Type B pancreatic cell (in vitro differentiated cells): ENCODE results near the gene RASSF8. TPM values are rescaled to one million over a fixed set of nuclear protein-coding genes. Genes with fewer than 3 reads are reported as not detected.
A peak's percentile ranks its signal among the peaks of the same experiment; 100 is the strongest.

Experiments used
- DNase-seq: peaks from one replicate; pipeline ENCODE4 v3.0.0; 2021; ENCODE audit warnings: mixed read lengths; ENCODE audit not compliant: unreplicated experiment; ENCODE audit errors: extremely low spot score
- H3K27ac Mint-ChIP-seq: 2 replicates; pipeline ENCODE4 v1.8.0; 2021; ENCODE audit warnings: mild to moderate bottlenecking, mixed read lengths
- H3K27me3 Mint-ChIP-seq: 2 replicates; pipeline ENCODE4 v1.8.0; 2021; ENCODE audit warnings: mixed read lengths
- H3K36me3 Mint-ChIP-seq: 2 replicates; pipeline ENCODE4 v1.8.0; 2021; ENCODE audit warnings: mixed read lengths
- H3K4me1 Mint-ChIP-seq: one replicate; pipeline ENCODE4 v1.8.0; 2021; ENCODE audit warnings: mixed read lengths; ENCODE audit not compliant: unreplicated experiment
- H3K4me3 Mint-ChIP-seq: 2 replicates; pipeline ENCODE4 v1.8.0; 2021; ENCODE audit warnings: mild to moderate bottlenecking, mixed read lengths
- H3K9me3 Mint-ChIP-seq: 2 replicates; pipeline ENCODE4 v1.8.0; 2021; ENCODE audit warnings: mixed read lengths
- total RNA-seq: library from RNA; stranded (reverse); gene quantifications from 2 replicates; pipeline ENCODE4 v1.2.1, GENCODE V29; 2021; ENCODE audit warnings: low replicate concordance
- TF ChIP-seq, protein P1 (sequence below): fragments of 200-600 bp; sonication (generic); conservative IDR thresholded peaks from 2 replicates; pipeline ENCODE4 v1.5.0; 2021; ENCODE audit warnings: antibody characterized with exemption, mild to moderate bottlenecking

RASSF8 gene
- total RNA-seq, 1 donor from 2014 or later: 46.3 TPM

DNA sequence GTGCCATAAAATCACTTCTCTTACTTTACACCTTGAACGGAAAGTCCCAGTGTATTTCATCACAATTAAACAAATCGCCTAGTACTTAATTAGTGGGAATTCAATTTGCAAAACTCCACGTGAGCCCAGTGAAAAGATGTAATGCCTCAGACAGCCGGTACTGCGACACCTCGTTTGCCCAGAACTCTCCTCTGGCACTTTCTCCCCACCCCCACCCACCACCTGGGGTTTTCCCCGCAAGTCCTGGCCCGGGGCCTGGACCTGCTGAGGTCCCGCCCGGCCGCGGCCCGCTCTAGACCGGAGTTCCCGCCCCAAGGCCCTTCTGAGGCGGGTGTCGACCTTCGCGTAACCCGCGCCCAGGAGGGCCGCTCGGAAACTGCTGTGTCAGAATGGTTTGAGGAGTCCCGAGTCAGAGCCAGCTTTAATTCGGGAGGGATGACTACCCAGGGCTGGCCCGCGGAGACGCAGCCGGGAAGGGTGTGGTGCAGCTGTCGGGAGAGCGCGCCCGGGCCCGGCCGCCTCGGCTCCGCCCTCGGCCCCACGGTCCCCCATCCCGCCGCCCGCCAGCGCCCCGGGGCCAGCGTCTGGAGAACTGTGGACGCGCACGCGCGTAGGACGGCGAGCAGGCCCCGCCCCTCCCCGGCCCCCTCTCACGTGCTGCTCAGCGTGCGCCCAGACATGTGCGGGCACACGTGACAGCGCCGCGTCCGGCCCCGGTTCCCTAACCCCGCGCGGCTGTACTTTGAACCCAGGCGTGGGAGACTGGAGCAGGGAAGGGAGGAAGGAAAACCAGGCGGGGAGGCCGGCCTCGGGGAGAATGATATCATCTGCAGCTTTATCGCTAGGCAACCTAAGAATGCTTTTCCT is 155.6 kb downstream of the RASSF8 start:
- peaks cover 24% of the 10 kb centered on the region for H3K4me1 Mint-ChIP-seq

DNA sequence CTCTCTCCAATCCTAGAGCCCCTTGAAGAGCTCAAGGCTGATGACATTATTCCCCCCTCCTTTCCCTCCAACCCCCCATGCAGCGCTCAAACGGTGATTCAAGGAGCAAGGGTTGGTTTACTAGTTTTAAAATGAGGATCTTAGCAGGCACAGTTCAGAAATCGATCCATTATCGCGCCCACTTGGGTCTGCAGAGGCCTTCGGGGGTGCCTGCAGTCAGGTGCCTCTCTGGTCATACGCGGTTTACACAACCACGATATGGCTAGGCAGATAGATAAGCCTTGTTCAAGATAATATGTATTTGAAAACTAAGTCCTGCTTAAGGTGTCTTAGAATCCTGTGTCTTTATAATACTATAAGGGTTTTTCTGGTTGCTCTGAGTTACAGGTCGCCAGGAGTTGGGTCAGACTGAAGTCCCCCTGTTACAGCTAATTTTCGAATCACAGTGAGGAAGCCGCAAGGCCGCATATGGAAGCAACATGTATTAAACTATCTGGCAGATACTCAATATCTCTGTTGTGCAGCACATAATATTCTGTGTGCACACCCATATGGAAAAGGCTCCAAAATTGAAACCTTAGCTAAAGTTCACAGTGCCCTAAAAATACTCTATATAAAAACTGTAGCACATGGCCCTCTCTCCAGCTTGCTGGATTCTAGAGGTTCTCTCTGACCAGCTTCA is 156.4 kb downstream of the RASSF8 start:
- Mint-ChIP-seq H3K36me3 (no peaks in the 10 kb centered on the region), H3K27me3 (peaks cover 51% of the 10 kb centered on the region), H3K4me1 (peaks cover 17% of the 10 kb centered on the region), H3K4me3 (peak overlapping the region; percentile 84), H3K27ac (peak overlapping the region; percentile 94), H3K9me3 (no peaks in the 10 kb centered on the region)
- TF ChIP-seq, protein P1, sequence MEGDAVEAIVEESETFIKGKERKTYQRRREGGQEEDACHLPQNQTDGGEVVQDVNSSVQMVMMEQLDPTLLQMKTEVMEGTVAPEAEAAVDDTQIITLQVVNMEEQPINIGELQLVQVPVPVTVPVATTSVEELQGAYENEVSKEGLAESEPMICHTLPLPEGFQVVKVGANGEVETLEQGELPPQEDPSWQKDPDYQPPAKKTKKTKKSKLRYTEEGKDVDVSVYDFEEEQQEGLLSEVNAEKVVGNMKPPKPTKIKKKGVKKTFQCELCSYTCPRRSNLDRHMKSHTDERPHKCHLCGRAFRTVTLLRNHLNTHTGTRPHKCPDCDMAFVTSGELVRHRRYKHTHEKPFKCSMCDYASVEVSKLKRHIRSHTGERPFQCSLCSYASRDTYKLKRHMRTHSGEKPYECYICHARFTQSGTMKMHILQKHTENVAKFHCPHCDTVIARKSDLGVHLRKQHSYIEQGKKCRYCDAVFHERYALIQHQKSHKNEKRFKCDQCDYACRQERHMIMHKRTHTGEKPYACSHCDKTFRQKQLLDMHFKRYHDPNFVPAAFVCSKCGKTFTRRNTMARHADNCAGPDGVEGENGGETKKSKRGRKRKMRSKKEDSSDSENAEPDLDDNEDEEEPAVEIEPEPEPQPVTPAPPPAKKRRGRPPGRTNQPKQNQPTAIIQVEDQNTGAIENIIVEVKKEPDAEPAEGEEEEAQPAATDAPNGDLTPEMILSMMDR: no peak
- no peak for DNase-seq

More for the DNA sequence above, 155.6 kb downstream of the RASSF8 start:
- TF ChIP-seq, protein P1: peak; percentile 65
- H3K9me3 Mint-ChIP-seq: no peaks in the 10 kb centered on the region
- H3K27me3 Mint-ChIP-seq: peaks cover 49% of the 10 kb centered on the region
- H3K27ac Mint-ChIP-seq: peak overlapping the region; percentile 94
- no peaks in the 10 kb centered on the region for H3K36me3 Mint-ChIP-seq
- peak overlapping the region; percentile 89 for H3K4me3 Mint-ChIP-seq
- peak; percentile 90 for DNase-seq

DNA sequence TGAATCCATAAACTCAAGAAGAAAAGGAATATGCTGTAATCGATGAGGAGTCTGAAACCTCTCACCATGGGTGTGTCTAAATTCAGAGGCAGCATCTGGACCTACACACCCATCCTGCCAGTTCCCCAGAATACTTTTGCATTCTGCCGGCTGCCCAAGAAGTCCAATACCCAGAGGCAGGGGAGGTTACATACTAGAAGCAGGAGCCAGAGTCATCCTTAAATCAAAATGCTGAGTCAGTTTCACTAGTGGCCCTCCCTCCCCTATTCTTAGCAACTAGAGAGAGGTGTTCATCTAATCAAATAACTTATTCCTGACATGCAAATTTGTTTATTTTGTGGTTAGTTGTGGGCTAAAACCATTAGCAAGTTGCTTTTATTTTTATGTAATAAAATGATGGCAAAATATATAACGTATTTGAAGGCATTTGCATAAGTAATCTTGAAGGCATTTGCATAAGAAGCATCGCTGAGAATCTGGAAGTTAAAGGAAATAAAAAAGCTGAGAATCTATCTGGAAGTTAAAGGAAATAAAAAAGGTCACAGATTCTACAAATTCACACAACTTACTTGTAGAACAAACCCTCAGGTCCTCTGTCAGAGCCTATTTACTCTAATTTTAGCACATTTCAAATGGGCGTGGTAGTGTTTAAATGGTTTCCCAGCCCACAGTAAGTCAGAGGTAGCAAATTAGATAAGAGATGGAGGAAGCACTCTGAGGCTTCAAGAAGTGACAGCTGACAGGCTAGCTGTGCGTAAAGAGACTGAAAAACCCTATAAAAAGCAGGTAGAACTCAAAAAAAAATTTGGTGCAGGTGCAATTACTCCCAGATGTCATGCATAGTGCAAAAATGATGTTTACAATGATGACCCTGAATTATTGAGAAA is 158.6 kb downstream of the RASSF8 start:
- peaks cover 59% of the 10 kb centered on the region for H3K27me3 Mint-ChIP-seq
- H3K36me3 Mint-ChIP-seq: peaks cover 4% of the 10 kb centered on the region
- H3K27ac Mint-ChIP-seq: peak overlapping the region; percentile 60
- TF ChIP-seq, protein P1: no peak
- H3K9me3 Mint-ChIP-seq: no peaks in the 10 kb centered on the region
- peak overlapping the region; percentile 7 for H3K4me3 Mint-ChIP-seq
- DNase-seq: no peak
- peaks cover 12% of the 10 kb centered on the region for H3K4me1 Mint-ChIP-seq

DNA sequence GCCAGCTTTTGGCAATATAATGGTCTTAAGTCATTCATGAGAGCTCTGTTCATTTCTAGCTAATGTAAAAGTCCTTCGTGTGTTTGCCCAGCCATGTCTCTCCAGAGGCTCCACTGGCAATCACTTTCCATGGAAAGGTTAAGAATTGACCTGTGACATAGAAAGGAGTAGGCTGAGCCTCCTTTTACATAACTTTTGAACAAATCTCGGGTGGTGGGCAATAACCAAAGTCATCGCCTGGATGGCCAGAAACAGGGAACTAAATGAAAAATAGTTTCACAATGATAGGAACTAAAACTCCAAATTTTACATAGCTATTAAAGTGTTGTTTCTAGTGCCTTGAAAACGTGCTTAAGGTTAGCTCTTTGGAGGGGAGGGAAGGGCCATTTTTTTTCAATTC is 159.8 kb downstream of the RASSF8 start:
- no peak for DNase-seq
- H3K9me3 Mint-ChIP-seq: no peaks in the 10 kb centered on the region
- TF ChIP-seq, protein P1: no peak
- H3K36me3 Mint-ChIP-seq: peaks cover 4% of the 10 kb centered on the region
- H3K27ac Mint-ChIP-seq: no peak overlapping the region
- no peak overlapping the region for H3K4me3 Mint-ChIP-seq
- H3K4me1 Mint-ChIP-seq: peaks cover 4% of the 10 kb centered on the region
- peaks cover 56% of the 10 kb centered on the region for H3K27me3 Mint-ChIP-seq

DNA sequence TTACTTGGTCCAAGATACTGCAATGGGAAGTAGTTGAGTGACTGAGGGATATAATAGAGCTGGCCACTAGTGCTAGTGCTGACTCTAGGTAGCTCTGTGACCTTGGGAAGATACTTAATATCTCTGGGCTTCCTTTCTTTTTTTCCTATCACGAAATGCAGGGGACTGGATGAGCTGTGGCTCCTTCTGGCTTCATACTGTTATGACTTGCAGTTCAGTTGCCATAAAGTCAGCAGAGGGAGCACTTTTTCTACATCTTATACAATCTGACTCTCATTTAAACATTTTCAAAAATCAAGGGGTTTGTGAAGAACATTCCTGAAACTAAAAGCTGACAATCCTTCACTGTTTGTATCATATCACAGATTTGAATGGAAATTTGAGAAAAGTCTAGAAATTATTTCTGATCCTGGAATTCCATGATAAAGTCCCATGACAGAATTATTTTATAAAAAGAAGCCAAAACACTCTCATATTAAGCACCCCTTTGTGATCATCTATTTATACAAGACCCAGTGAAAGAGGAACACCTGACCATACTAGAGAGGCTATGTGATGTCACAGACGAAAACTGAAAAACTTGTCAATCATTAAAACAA is 161.0 kb downstream of the RASSF8 start:
- TF ChIP-seq, protein P1: peak; percentile 73
- Mint-ChIP-seq H3K27ac (no peak overlapping the region), H3K4me3 (peak overlapping the region; percentile 1), H3K27me3 (peaks cover 65% of the 10 kb centered on the region), H3K36me3 (peaks cover 4% of the 10 kb centered on the region), H3K9me3 (no peaks in the 10 kb centered on the region), H3K4me1 (peaks cover 4% of the 10 kb centered on the region)
- no peak for DNase-seq
